ENCODE results near the gene LRRC10B. TPM values are rescaled to one million over a fixed set of nuclear protein-coding genes. Genes with fewer than 3 reads are reported as not detected.

The LRRC10B gene
- total and polyA plus RNA-seq, 7 experiments from 2014 or later, result not detected

DNA sequence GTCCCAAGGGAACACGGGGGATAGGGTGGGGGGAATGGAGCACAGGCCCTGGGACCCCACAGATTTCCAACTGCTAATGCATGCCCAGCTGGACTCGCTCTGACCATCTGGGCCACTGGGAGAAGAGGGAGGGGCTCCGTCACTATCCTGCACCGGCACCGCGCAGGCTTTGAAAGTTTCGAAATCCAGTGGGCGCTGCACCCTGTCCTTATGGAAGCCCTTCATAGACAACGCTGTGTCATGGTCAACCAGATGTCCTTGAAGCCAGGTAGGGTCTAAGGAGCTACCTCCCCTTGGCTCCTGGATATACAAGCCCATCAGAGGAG is 30.1 kb downstream of the LRRC10B start:
- DNase-seq (no peak), ATAC-seq (no peak)
- ChIA-PET CTCF (no interaction called here), POLR2A (no interaction called here)
- Histone ChIP-seq H3K27ac (ENCODE audit: low read depth, low read length) (no peak overlapping the region), H3K36me3 (ENCODE audit: control insufficient read depth in 2 of 3, insufficient read depth in 3 of 3, low read length in 3 of 3) (no peaks in the 10 kb centered on the region), H3K4me3 (ENCODE audit: low read length) (no peak overlapping the region), H3K9me3 (ENCODE audit: control insufficient read depth in 2 of 3, low read length in 3 of 3) (no peaks in the 10 kb centered on the region), H3K27me3 (ENCODE audit: control insufficient read depth in 2 of 2, insufficient read depth in 2 of 2, low read length in 2 of 2) (no peaks in the 10 kb centered on the region), H3K4me1 (ENCODE audit: control insufficient read depth in 2 of 2, insufficient read depth in 2 of 2, low read length in 2 of 2) (no peaks in the 10 kb centered on the region)
- Mint-ChIP-seq H3K4me3 (no peak overlapping the region), H3K9me3 (peaks cover 0 to 2% (median 0%) of the 10 kb centered on the region in 11 donors), H3K36me3 (no peaks in the 10 kb centered on the region), H3K27me3 (peaks cover 5 to 29% (median 11%) of the 10 kb centered on the region in 5 donors), H3K4me1 (peaks cover 0 to 7% (median 0%) of the 10 kb centered on the region in 7 donors), H3K27ac (no peak overlapping the region)
- intact Hi-C loops (cut with micrococcal nuclease), result no loop called here

- H3K4me3 ChIP-seq (ENCODE audit: low read length), result no peak overlapping the region
- H3K27me3 ChIP-seq (ENCODE audit: control insufficient read depth in 2 of 2, insufficient read depth in 2 of 2, low read length in 2 of 2), result no peaks in the 10 kb centered on the region
- Mint-ChIP-seq H3K4me3 (no peak overlapping the region), H3K36me3 (no peaks in the 10 kb centered on the region), H3K27ac (no peak overlapping the region), H3K4me1 (peaks cover 0 to 7% (median 0%) of the 10 kb centered on the region in 7 donors), H3K9me3 (peaks cover 0 to 2% (median 0%) of the 10 kb centered on the region in 11 donors), H3K27me3 (peaks cover 5 to 29% (median 9%) of the 10 kb centered on the region in 5 donors)
- no peaks in the 10 kb centered on the region for H3K36me3 ChIP-seq (ENCODE audit: control insufficient read depth in 2 of 3, insufficient read depth in 3 of 3, low read length in 3 of 3)
- ChIA-PET CTCF (no interaction called here), POLR2A (no interaction called here)
- H3K27ac ChIP-seq (ENCODE audit: low read depth, low read length), result no peak overlapping the region
- intact Hi-C loops (cut with micrococcal nuclease), result no loop called here
- no peaks in the 10 kb centered on the region for H3K9me3 ChIP-seq (ENCODE audit: control insufficient read depth in 2 of 3, low read length in 3 of 3)
- no peak for DNase-seq
- no peak for ATAC-seq
- no peaks in the 10 kb centered on the region for H3K4me1 ChIP-seq (ENCODE audit: control insufficient read depth in 2 of 2, insufficient read depth in 2 of 2, low read length in 2 of 2)
These were observed 30.5 kb downstream of the LRRC10B start for GRCh38 chr11:61539006-61539405.

GRCh38 chr11:61539831-61540357 is 31.3 kb downstream of the LRRC10B start:
- Histone ChIP-seq H3K36me3 (ENCODE audit: control insufficient read depth in 2 of 3, insufficient read depth in 3 of 3, low read length in 3 of 3) (no peaks in the 10 kb centered on the region), H3K4me1 (ENCODE audit: control insufficient read depth in 2 of 2, insufficient read depth in 2 of 2, low read length in 2 of 2) (no peaks in the 10 kb centered on the region), H3K9me3 (ENCODE audit: control insufficient read depth in 2 of 3, low read length in 3 of 3) (no peaks in the 10 kb centered on the region), H3K27ac (ENCODE audit: low read depth, low read length) (no peak overlapping the region), H3K27me3 (ENCODE audit: control insufficient read depth in 2 of 2, insufficient read depth in 2 of 2, low read length in 2 of 2) (no peaks in the 10 kb centered on the region), H3K4me3 (ENCODE audit: low read length) (no peak overlapping the region)
- H3K4me1 Mint-ChIP-seq, result peaks cover 0 to 7% (median 0%) of the 10 kb centered on the region in 7 donors
- no peak overlapping the region for H3K4me3 Mint-ChIP-seq
- H3K9me3 Mint-ChIP-seq, result peaks cover 0 to 2% (median 0%) of the 10 kb centered on the region in 11 donors
- H3K27me3 Mint-ChIP-seq, result peaks cover 0 to 25% (median 7%) of the 10 kb centered on the region in 5 donors
- intact Hi-C loops (cut with micrococcal nuclease), result no loop called here
- no peaks in the 10 kb centered on the region for H3K36me3 Mint-ChIP-seq
- no peak overlapping the region for H3K27ac Mint-ChIP-seq
- no peak for DNase-seq
- POLR2A ChIA-PET, result no interaction called here
- CTCF ChIA-PET, result no interaction called here
- ATAC-seq, result no peak

DNA sequence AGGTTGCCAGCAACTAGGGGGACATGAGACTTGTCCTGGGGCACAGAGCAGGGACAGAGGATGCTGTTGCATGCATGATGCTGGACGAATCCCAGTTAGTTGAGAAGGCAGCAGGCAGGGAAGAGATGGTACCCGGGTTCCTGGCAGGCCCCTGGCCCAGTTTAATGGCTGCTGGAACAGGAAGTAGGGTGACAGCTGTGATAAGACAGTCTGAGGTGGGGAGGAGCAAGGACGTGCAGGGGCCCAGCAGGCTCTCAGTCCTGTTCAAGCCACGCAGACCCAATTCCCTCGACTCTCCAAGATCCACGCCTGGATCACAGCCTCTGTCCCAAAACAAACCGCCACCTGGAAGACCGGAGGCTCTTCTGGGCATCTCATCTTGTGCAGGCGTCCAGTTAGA is 32.0 kb downstream of the LRRC10B start:
- ChIA-PET POLR2A (no interaction called here), CTCF (no interaction called here)
- Histone ChIP-seq H3K27ac (ENCODE audit: low read depth, low read length) (no peak overlapping the region), H3K4me1 (ENCODE audit: control insufficient read depth in 2 of 2, insufficient read depth in 2 of 2, low read length in 2 of 2) (no peaks in the 10 kb centered on the region), H3K4me3 (ENCODE audit: low read length) (no peak overlapping the region), H3K9me3 (ENCODE audit: control insufficient read depth in 2 of 3, low read length in 3 of 3) (no peaks in the 10 kb centered on the region), H3K36me3 (ENCODE audit: control insufficient read depth in 2 of 3, insufficient read depth in 3 of 3, low read length in 3 of 3) (no peaks in the 10 kb centered on the region), H3K27me3 (ENCODE audit: control insufficient read depth in 2 of 2, insufficient read depth in 2 of 2, low read length in 2 of 2) (no peaks in the 10 kb centered on the region)
- Mint-ChIP-seq H3K4me3 (no peak overlapping the region), H3K27ac (no peak overlapping the region), H3K36me3 (no peaks in the 10 kb centered on the region), H3K27me3 (peaks cover 5 to 29% (median 9%) of the 10 kb centered on the region in 5 donors), H3K9me3 (peaks cover 0 to 2% (median 0%) of the 10 kb centered on the region in 11 donors), H3K4me1 (peaks cover 0 to 9% (median 0%) of the 10 kb centered on the region in 7 donors)
- ATAC-seq, result no peak
- intact Hi-C loops (cut with micrococcal nuclease), result no loop called here
- DNase-seq, result no peak

- Histone ChIP-seq H3K27ac (ENCODE audit: low read depth, low read length) (no peak overlapping the region), H3K4me1 (ENCODE audit: control insufficient read depth in 2 of 2, insufficient read depth in 2 of 2, low read length in 2 of 2) (no peaks in the 10 kb centered on the region), H3K27me3 (ENCODE audit: control insufficient read depth in 2 of 2, insufficient read depth in 2 of 2, low read length in 2 of 2) (no peaks in the 10 kb centered on the region), H3K9me3 (ENCODE audit: control insufficient read depth in 2 of 3, low read length in 3 of 3) (no peaks in the 10 kb centered on the region), H3K4me3 (ENCODE audit: low read length) (no peak overlapping the region), H3K36me3 (ENCODE audit: control insufficient read depth in 2 of 3, insufficient read depth in 3 of 3, low read length in 3 of 3) (no peaks in the 10 kb centered on the region)
- CTCF ChIA-PET, result no interaction called here
- DNase-seq (no peak), ATAC-seq (no peak)
- Mint-ChIP-seq H3K4me1 (peaks cover 0 to 12% (median 0%) of the 10 kb centered on the region in 7 donors), H3K9me3 (peaks cover 0 to 2% (median 0%) of the 10 kb centered on the region in 11 donors), H3K36me3 (no peaks in the 10 kb centered on the region), H3K4me3 (no peak overlapping the region), H3K27me3 (peaks cover 5 to 33% (median 12%) of the 10 kb centered on the region in 5 donors), H3K27ac (no peak overlapping the region)
- intact Hi-C loops (cut with micrococcal nuclease), result no loop called here
- POLR2A ChIA-PET, result no interaction called here
These were observed 33.0 kb downstream of the LRRC10B start for GRCh38 chr11:61541598-61541997.

DNA sequence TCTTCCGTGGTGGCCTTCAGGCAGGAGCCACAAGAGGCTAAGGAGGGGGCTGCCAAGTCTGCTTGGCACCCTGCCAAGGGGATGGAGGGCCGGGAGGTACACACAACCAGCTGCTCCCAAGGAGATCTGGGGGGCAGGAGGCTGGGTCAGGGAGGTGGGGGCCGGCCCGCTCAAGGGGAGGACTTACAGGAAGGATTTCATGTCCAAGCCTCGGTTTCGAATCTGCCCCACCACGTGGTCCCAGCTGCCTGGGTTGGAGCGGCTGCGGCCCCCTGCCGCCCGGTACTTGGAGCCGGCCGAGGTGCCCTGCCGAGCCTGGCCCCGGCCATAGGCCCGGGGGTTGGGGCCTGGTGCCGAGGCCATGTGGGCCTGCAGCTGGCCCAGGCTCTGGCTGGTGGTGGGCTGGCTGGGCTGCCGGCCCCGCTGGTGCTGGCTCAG is 33.5 kb downstream of the LRRC10B start:
- DNase-seq (no peak), ATAC-seq (no peak)
- no peak overlapping the region for H3K27ac ChIP-seq (ENCODE audit: low read depth, low read length)
- Mint-ChIP-seq H3K27me3 (peaks cover 5 to 34% (median 12%) of the 10 kb centered on the region in 5 donors), H3K27ac (no peak overlapping the region), H3K4me1 (peaks cover 0 to 14% (median 0%) of the 10 kb centered on the region in 7 donors), H3K36me3 (no peaks in the 10 kb centered on the region), H3K9me3 (peaks cover 0 to 2% (median 0%) of the 10 kb centered on the region in 11 donors), H3K4me3 (no peak overlapping the region)
- ChIA-PET POLR2A (no interaction called here), CTCF (no interaction called here)
- no peak overlapping the region for H3K4me3 ChIP-seq (ENCODE audit: low read length)
- no peaks in the 10 kb centered on the region for H3K9me3 ChIP-seq (ENCODE audit: control insufficient read depth in 2 of 3, low read length in 3 of 3)
- H3K27me3 ChIP-seq (ENCODE audit: control insufficient read depth in 2 of 2, insufficient read depth in 2 of 2, low read length in 2 of 2), result no peaks in the 10 kb centered on the region
- H3K4me1 ChIP-seq (ENCODE audit: control insufficient read depth in 2 of 2, insufficient read depth in 2 of 2, low read length in 2 of 2), result no peaks in the 10 kb centered on the region
- H3K36me3 ChIP-seq (ENCODE audit: control insufficient read depth in 2 of 3, insufficient read depth in 3 of 3, low read length in 3 of 3), result no peaks in the 10 kb centered on the region
- intact Hi-C loops (cut with micrococcal nuclease), result no loop called here

GRCh38 chr11:61542705-61543104 is 34.2 kb downstream of the LRRC10B start:
- peaks cover 5 to 38% (median 12%) of the 10 kb centered on the region in 5 donors for H3K27me3 Mint-ChIP-seq
- ATAC-seq, result no peak
- no peak overlapping the region for H3K27ac Mint-ChIP-seq
- H3K27me3 ChIP-seq (ENCODE audit: control insufficient read depth in 2 of 2, insufficient read depth in 2 of 2, low read length in 2 of 2), result no peaks in the 10 kb centered on the region
- H3K4me3 ChIP-seq (ENCODE audit: low read length), result no peak overlapping the region
- POLR2A ChIA-PET, result no interaction called here
- H3K36me3 ChIP-seq (ENCODE audit: control insufficient read depth in 2 of 3, insufficient read depth in 3 of 3, low read length in 3 of 3), result no peaks in the 10 kb centered on the region
- H3K4me3 Mint-ChIP-seq, result no peak overlapping the region
- H3K27ac ChIP-seq (ENCODE audit: low read depth, low read length), result no peak overlapping the region
- DNase-seq, result no peak
- no peaks in the 10 kb centered on the region for H3K36me3 Mint-ChIP-seq
- CTCF ChIA-PET, result no interaction called here
- no peaks in the 10 kb centered on the region for H3K9me3 ChIP-seq (ENCODE audit: control insufficient read depth in 2 of 3, low read length in 3 of 3)
- H3K4me1 ChIP-seq (ENCODE audit: control insufficient read depth in 2 of 2, insufficient read depth in 2 of 2, low read length in 2 of 2), result no peaks in the 10 kb centered on the region
- peaks cover 0 to 14% (median 0%) of the 10 kb centered on the region in 7 donors for H3K4me1 Mint-ChIP-seq
- intact Hi-C loops (cut with micrococcal nuclease), result no loop called here
- H3K9me3 Mint-ChIP-seq, result peaks cover 0 to 2% (median 0%) of the 10 kb centered on the region in 11 donors
